Stimulated activated naive CD8-positive, alpha-beta T cell treated with anti-CD3 and anti-CD28 coated beads, Interleukin-15, amount 100 ng/mL, for 72 hours (primary cell): ENCODE measurements around the gene RPN2.

Experiments
- ATAC-seq: fragments of 150-1000 bp; cut with Tn5 transposase; 2 replicates; pipeline ENCODE4 v1.10.0; 2021; ENCODE audit warnings: mild to moderate bottlenecking, moderate library complexity
- DNase-seq, 2 donors: peaks; one replicate each; pipeline ENCODE4 v3.0.0; 2021 to 2022
- H3K27ac Mint-ChIP-seq, 2 donors: one replicate each; pipeline ENCODE4 v1.8.0; 2022; ENCODE audit warnings: mild to moderate bottlenecking in 2 of 2, mixed read lengths in 2 of 2, moderate library complexity in 2 of 2
- H3K27me3 Mint-ChIP-seq: one replicate; pipeline ENCODE4 v1.8.0; 2022; ENCODE audit warnings: mixed read lengths
- H3K4me1 Mint-ChIP-seq: one replicate; pipeline ENCODE4 v1.8.0; 2022; ENCODE audit warnings: mild to moderate bottlenecking, mixed read lengths
- H3K4me3 Mint-ChIP-seq, 2 donors: one replicate each; pipeline ENCODE4 v1.8.0; 2022; ENCODE audit warnings: mild to moderate bottlenecking in 2 of 2, mixed read lengths in 2 of 2, moderate library complexity in 1 of 2
- H3K9me3 Mint-ChIP-seq, 2 donors: one replicate each; pipeline ENCODE4 v1.8.0; 2022; ENCODE audit warnings: mixed read lengths in 2 of 2

RPN2 gene

DNA sequence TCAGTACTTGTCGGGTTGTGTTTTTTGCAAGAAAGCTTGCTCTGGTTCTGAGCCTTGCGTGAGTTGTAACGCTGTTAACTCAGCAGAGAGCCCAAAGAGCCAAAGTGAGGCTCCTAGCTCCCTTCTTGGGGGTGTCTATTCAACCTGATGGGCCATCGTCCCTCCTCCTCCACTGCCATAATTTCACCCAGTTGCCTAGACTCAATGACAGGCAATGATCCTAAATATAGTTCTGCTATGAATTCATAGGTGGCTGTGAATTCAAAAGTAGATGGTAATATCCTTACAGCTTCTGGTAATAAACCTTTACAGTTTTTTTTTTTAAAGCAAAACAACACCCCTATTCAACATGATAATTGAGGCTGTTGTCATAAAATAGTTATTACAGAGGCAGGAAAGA lies 43.0 kb downstream of the RPN2 start:
- Mint-ChIP-seq H3K9me3 (no peaks in the 10 kb centered on the region), H3K4me3 (no peak overlapping the region), H3K27me3 (no peaks in the 10 kb centered on the region), H3K27ac (no peak overlapping the region), H3K4me1 (no peaks in the 10 kb centered on the region)
- ATAC-seq: no peak
- no peak for DNase-seq

DNA sequence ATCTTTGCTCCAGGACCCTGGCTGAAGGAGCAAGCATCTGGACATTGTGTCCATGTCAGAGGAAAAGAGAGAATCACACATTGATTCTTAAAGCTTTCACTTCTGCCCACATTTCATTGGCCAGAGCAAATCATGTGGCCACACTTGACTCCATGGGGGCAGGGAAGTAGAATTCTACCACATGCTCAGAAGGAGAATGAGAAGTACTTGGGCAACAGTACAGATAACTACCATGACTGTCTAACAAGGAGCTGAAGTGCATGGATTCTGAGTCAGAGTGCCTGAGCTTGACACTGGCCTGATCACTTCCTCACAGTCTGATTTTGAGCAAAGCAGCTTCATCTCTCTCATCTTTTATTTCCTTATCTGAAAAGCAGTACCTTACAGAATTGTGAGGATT lies 43.9 kb downstream of the RPN2 start:
- ATAC-seq: no peak
- no peak for DNase-seq
- Mint-ChIP-seq H3K27me3 (no peaks in the 10 kb centered on the region), H3K27ac (no peak overlapping the region), H3K4me1 (no peaks in the 10 kb centered on the region), H3K9me3 (no peaks in the 10 kb centered on the region), H3K4me3 (no peak overlapping the region)

DNA sequence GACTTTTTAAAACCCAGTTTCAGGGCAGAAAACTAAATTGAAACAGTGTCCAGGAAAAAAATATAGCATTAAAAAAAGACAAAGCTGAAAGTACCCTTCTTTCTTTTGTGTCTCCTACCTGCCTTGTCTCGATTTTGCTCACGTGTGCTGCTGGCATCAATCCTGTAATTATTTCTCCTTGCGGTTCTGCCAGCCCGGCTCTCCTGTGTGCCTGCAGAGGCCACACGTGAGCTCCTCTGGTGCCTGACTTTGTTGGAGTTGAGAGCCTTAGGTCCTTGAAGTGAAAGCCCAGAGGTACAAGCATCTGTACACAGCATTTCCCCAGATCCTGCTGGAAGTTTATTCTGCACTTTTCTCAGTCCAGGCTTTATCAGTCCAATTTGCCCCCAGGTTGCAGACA lies 46.0 kb downstream of the RPN2 start:
- Mint-ChIP-seq H3K27me3 (no peaks in the 10 kb centered on the region), H3K27ac (peak overlapping the region in 1 of 2 donors; percentile 44), H3K4me3 (no peak overlapping the region), H3K9me3 (no peaks in the 10 kb centered on the region), H3K4me1 (no peaks in the 10 kb centered on the region)
- no peak for ATAC-seq
- DNase-seq: no peak

DNA sequence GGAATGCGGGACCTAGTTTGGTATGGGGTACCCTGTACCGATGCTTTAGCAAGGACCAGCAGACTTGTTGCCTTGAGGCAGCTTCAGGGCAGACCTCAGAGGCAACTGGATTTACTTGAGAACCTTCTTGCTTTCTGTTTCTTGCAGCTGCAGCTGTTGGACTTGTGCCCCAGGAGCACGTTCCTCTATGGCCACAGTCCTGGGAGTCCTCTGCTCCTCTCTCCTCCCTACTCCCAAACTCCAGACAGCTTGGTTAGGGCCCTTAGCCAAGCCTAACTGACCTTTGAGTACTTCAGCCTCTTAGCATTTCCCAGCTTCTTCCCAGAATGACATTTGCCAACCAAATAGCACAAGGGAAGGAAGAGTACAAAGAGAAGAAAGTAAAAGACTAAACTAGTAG lies 47.8 kb downstream of the RPN2 start:
- DNase-seq (no peak), ATAC-seq (no peak)
- Mint-ChIP-seq H3K27me3 (no peaks in the 10 kb centered on the region), H3K9me3 (no peaks in the 10 kb centered on the region), H3K4me3 (no peak overlapping the region), H3K27ac (no peak overlapping the region), H3K4me1 (no peaks in the 10 kb centered on the region)

DNA sequence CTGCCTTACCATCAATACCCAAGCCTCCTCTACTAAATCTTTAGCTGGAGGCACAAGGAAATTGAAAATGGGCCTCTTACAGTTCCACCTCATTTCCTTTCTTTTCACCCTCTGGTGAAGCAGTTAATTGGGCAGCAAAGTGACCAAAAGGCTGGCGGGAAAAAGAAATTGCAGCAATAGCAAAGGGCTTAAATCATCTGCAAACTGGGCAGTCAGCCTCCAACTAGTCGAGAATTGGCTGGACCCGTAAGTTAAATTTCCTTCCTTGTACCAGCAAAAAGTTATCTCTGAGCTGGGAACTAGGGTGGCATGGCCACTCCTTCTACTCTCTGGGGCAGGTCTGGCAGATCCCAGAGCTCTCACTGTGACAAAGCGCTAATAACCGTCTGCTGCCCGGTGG lies 49.0 kb downstream of the RPN2 start:
- no peak for DNase-seq
- no peak overlapping the region for H3K27ac Mint-ChIP-seq
- no peaks in the 10 kb centered on the region for H3K4me1 Mint-ChIP-seq
- no peak for ATAC-seq
- no peaks in the 10 kb centered on the region for H3K27me3 Mint-ChIP-seq
- no peaks in the 10 kb centered on the region for H3K9me3 Mint-ChIP-seq
- no peak overlapping the region for H3K4me3 Mint-ChIP-seq

DNA sequence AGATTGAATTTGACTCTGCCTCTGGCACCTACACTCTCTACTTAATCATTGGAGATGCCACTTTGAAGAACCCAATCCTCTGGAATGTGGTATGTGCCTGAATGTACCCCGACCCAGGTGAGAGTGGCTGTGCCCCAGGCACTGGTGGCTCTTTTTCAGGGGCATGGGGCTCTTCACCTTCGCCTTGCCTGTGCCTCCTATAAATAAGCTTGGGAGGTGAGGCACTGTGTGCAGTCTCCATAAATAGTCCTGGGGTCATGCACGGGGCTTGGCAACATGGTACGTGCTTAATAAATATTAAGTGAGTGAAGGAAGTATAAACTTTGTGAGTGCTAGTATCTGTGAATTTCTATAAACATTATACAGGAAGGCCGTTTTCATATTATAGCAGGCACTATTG lies 49.5 kb downstream of the RPN2 start:
- Mint-ChIP-seq H3K4me3 (no peak overlapping the region), H3K9me3 (no peaks in the 10 kb centered on the region), H3K27ac (no peak overlapping the region), H3K27me3 (no peaks in the 10 kb centered on the region), H3K4me1 (no peaks in the 10 kb centered on the region)
- DNase-seq (no peak), ATAC-seq (no peak)

DNA sequence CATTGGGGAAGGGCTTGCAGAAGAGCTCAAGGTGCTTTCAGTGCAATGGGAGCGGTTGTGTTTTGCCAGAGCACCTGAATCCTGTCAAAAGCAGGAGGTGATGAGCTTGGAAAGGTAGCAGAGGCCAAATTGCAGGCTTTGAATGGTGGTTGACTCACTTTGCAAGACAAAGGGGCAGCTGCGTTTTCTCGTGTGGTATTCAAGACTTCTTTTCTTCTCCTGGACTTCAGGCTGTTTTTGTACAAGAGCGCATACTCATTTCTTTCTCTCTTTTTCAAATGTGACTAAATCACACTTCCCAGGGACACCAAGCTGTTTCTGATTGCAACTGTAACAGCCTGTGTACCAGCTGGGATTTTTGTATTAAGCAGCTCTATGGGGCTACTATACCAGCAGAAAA lies 50.2 kb downstream of the RPN2 start:
- Mint-ChIP-seq H3K27ac (no peak overlapping the region), H3K4me1 (no peaks in the 10 kb centered on the region), H3K27me3 (no peaks in the 10 kb centered on the region), H3K9me3 (no peaks in the 10 kb centered on the region), H3K4me3 (no peak overlapping the region)
- DNase-seq (no peak), ATAC-seq (no peak)

DNA sequence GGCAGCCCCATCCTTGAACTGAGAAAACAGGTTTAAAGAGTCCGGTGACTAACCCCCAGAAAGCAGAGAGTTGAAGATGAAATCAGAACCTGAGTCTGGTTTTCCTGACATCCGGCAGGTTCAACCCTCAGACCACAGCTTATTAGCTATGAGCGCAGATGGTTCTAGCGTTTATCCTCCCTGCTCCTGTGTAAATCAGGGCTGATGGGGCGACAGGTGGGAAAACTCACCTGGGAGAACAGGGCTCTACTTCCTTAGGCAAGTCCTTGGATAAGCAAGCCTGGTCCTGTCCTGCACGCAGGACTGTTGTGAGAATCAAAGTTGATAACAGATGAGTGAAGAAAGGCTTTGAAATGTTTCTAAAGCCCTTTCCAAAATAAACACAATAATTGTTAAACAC lies 51.1 kb downstream of the RPN2 start:
- H3K27ac Mint-ChIP-seq: no peak overlapping the region
- no peaks in the 10 kb centered on the region for H3K27me3 Mint-ChIP-seq
- ATAC-seq: no peak
- H3K4me3 Mint-ChIP-seq: no peak overlapping the region
- DNase-seq: no peak
- H3K4me1 Mint-ChIP-seq: no peaks in the 10 kb centered on the region
- no peaks in the 10 kb centered on the region for H3K9me3 Mint-ChIP-seq

DNA sequence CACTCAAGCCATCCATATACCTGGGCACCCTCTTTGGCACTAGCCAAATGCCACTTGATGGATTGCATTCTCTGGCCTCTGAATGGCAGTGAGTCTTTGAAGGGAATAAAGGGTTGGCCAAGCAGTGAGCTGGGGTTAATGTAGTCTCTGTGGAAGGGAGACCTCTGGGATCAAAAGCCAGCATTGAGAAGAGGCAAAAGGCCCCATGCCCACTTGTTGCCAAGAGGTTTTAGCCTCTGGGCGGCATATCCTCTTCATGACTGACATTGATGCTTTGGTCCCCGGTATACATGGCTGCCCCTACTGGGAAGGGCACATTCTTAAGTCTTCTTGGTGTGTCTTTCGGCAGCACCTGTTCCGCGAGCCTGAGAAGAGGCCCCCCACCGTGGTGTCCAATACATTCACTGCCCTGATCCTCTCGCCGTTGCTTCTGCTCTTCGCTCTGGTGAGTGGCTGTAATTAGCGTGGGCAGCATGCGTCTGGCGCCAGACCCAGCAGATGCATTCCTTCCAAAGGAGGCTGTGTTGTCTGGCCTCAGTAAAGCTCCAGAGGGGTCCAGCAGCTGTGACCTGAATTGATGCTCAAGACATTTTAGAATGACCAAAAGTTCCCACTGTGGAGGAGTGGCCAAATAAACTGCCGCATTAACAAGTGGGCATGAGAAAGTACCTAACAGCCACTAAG lies 53.0 kb downstream of the RPN2 start:
- Mint-ChIP-seq H3K27ac (peak overlapping the region in 1 of 2 donors; percentile 48), H3K27me3 (no peaks in the 10 kb centered on the region), H3K4me3 (no peak overlapping the region), H3K9me3 (no peaks in the 10 kb centered on the region), H3K4me1 (no peaks in the 10 kb centered on the region)
- no peak for DNase-seq
- ATAC-seq: no peak

DNA sequence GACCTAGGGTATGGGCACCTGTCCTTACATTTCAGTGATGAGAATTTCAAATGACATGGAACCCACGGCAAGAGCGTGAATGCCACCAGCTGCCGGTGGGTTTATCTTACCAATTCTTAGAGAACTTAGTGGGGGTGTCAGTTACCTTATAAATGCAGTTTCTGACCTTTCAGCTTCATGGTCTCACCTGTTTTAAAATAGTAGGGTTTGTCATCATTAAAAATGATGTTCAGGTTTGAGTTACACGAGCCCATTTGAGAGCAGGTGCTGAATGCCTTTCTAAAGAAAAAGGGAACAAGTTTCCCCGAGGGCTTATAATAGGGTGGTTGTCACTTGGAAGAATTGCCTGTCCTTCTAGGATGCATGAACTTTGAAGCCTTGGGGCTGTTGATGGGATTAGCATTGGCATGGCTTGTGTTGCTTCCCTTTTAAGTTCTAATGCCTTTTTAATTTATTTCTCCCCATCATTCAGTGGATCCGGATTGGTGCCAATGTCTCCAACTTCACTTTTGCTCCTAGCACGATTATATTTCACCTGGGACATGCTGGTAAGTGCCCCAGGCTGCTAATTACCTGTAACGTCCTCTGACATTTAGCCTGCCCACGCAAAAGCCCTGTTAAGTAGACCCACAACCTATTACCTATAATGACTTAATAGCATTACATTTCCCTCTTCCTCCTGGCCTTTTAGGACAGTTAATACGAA lies 54.6 kb downstream of the RPN2 start:
- no peaks in the 10 kb centered on the region for H3K9me3 Mint-ChIP-seq
- DNase-seq (no peak), ATAC-seq (no peak)
- no peak overlapping the region for H3K4me3 Mint-ChIP-seq
- H3K4me1 Mint-ChIP-seq: no peaks in the 10 kb centered on the region
- H3K27ac Mint-ChIP-seq: no peak overlapping the region
- H3K27me3 Mint-ChIP-seq: no peaks in the 10 kb centered on the region

DNA sequence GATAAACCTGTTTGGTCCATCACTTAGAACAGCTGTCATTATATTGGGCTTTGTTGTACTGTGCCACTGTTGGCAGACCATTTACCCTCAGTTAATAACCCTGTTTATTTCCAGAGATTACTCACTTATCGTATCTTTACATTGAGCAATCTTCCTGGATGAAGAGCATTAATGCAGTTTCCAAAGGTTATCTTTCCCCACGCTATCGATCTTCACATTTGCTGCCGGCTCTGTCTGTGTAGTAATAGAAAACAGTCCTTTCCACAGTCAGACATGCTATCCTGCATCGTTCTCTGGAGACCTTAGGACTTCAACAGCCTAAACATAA lies 55.1 kb downstream of the RPN2 start:
- ATAC-seq: no peak
- no peaks in the 10 kb centered on the region for H3K4me1 Mint-ChIP-seq
- no peaks in the 10 kb centered on the region for H3K27me3 Mint-ChIP-seq
- H3K27ac Mint-ChIP-seq: no peak overlapping the region
- no peak for DNase-seq
- no peaks in the 10 kb centered on the region for H3K9me3 Mint-ChIP-seq
- H3K4me3 Mint-ChIP-seq: no peak overlapping the region

DNA sequence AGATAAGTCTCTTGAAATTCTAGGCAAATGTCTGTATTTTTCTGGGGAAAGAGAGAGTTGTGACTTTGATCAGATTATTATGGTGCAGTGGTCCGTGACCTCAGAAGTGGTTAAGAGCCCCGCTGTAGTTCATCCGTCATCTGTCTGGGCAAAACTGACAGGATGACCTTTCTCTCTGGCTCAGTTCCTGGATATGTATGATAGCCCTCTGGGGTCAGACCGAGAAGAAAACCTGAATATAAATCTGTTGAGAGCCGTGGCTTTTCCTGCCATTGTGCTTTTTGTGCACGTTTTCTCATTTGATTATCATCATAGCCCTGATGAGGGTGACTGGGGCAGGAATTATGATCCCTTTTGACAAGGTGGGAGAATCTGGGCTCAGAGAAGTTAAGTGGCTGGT lies 55.9 kb downstream of the RPN2 start:
- no peaks in the 10 kb centered on the region for H3K27me3 Mint-ChIP-seq
- H3K9me3 Mint-ChIP-seq: no peaks in the 10 kb centered on the region
- H3K27ac Mint-ChIP-seq: peak overlapping the region in 1 of 2 donors; percentile 19
- H3K4me1 Mint-ChIP-seq: no peaks in the 10 kb centered on the region
- H3K4me3 Mint-ChIP-seq: no peak overlapping the region
- DNase-seq: no peak
- no peak for ATAC-seq

DNA sequence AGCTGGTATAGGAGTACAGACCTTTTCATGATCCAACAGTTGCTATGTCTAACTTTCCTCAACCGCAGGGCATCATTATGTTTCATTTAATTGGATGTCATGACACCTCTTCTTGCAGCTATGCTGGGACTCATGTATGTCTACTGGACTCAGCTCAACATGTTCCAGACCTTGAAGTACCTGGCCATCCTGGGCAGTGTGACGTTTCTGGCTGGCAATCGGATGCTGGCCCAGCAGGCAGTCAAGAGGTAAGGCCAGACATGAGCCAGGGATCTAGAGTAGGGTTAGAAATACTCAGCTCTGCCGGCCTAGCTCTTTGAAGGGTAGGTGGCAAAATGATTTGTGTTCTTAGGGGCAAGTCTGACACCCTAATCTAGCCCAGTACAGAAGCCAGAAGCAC lies 57.3 kb downstream of the RPN2 start:
- Mint-ChIP-seq H3K27ac (no peak overlapping the region), H3K9me3 (no peaks in the 10 kb centered on the region), H3K27me3 (no peaks in the 10 kb centered on the region), H3K4me1 (no peaks in the 10 kb centered on the region), H3K4me3 (no peak overlapping the region)
- DNase-seq: no peak
- ATAC-seq: no peak

DNA sequence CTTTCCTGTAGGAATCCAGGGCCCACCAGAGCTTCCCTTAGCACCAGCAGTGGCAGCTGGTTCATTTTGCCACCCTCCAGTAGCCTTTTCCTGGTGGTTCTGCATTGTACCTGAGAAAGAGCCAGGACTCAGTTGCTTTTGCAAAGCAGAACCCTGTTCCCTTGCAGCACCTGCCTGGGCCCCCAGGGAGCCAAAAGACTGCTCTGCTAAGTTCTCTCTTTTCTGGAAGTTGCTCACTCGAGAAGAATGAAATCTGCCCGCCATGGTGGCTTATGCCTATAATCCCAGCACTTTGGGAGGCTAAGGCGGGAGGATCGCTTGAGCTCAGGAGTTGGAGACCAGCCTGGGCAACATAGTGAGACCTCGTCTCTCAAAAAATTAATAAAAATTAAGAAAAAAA lies 58.5 kb downstream of the RPN2 start:
- no peak for DNase-seq
- no peaks in the 10 kb centered on the region for H3K4me1 Mint-ChIP-seq
- H3K27ac Mint-ChIP-seq: no peak overlapping the region
- no peaks in the 10 kb centered on the region for H3K27me3 Mint-ChIP-seq
- no peak for ATAC-seq
- no peaks in the 10 kb centered on the region for H3K9me3 Mint-ChIP-seq
- H3K4me3 Mint-ChIP-seq: no peak overlapping the region

DNA sequence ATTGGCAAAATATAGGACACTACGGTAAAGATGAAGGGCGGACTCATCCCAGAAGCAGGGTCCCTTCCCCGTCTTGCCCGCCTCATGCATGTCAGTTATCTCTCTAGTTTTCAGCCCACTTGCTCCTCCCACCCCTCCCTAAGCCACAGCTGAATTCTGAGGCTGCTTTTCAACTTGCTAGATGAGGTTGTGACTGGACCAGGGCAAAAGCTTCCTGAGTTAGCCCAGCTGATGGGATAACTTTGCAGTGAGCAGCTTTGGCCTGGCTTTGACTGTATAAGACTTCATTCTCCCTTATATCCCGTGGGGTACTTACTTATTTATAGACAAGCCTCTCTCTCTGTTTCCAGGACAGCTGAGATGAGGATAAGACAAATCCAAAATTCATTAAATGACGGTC lies 59.3 kb downstream of the RPN2 start:
- Mint-ChIP-seq H3K9me3 (no peaks in the 10 kb centered on the region), H3K27ac (no peak overlapping the region), H3K27me3 (no peaks in the 10 kb centered on the region), H3K4me3 (no peak overlapping the region), H3K4me1 (no peaks in the 10 kb centered on the region)
- DNase-seq: no peak
- no peak for ATAC-seq

DNA sequence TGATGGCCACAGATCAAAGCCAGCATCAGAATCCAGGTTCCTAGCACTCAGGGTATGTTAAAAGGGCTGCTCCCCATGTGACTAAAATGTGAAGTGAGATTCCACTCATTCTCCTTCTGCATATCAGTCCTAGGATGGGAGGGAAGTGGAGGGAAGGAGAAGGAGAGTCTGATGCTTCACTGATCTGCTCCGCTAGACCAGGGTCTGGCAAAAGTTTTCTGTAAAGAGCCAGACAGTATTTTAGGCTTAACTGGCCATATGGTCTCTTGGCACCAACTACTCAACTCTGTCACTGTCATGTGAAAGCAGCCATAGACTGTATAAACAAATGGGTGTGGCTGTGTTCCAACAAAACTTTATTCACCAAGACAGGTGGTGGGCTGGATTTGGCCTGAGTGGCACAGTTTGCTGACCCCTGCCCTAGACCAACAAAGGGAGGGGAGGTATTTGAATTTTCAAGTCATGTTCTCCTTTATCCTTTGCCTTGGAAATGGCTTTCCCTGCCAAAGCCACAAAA lies 59.9 kb downstream of the RPN2 start:
- ATAC-seq (no peak), DNase-seq (no peak)
- H3K4me1 Mint-ChIP-seq: no peaks in the 10 kb centered on the region
- H3K27ac Mint-ChIP-seq: no peak overlapping the region
- H3K4me3 Mint-ChIP-seq: no peak overlapping the region
- H3K27me3 Mint-ChIP-seq: no peaks in the 10 kb centered on the region
- no peaks in the 10 kb centered on the region for H3K9me3 Mint-ChIP-seq
